HG02870 (cell line): Measurements from ENCODE around the gene TP63.
"Not testable (repeated sequence)": the region's sequence is repeated elsewhere in the genome, so short reads cannot be mapped to it uniquely, and the experiment has no call there.

Experiments used
- ATAC-seq: cut with Tn5 transposase; IDR thresholded peaks from one replicate; pipeline ENCODE4 v1.9.1; 2021; ENCODE audit warnings: mild to moderate bottlenecking, moderate library complexity; ENCODE audit not compliant: unreplicated experiment

The TP63 gene

GRCh38 chr3:189720736-189721417, 89.7 kb downstream of the TP63 start:
- ATAC-seq: no peak

GRCh38 chr3:189721873-189722665, 90.9 kb downstream of the TP63 start:
- ATAC-seq: no peak

GRCh38 chr3:189724356-189724755, 93.2 kb downstream of the TP63 start:
- ATAC-seq: no peak

GRCh38 chr3:189726277-189726676, 95.1 kb downstream of the TP63 start:
- no peak for ATAC-seq

- ATAC-seq: no peak
Measured at GRCh38 chr3:189727158-189727557, 96.0 kb downstream of the TP63 start.

GRCh38 chr3:189727898-189728297, 96.7 kb downstream of the TP63 start:
- ATAC-seq: no peak

- no peak for ATAC-seq
Measured at GRCh38 chr3:189728915-189729314, 97.7 kb downstream of the TP63 start.

- no peak for ATAC-seq
Measured at GRCh38 chr3:189734061-189734460, 102.9 kb downstream of the TP63 start.

GRCh38 chr3:189735913-189736312, 104.7 kb downstream of the TP63 start:
- ATAC-seq: no peak

GRCh38 chr3:189737071-189737470, 105.9 kb downstream of the TP63 start:
- ATAC-seq: no peak

- ATAC-seq: no peak
Measured at GRCh38 chr3:189737619-189738018, 106.4 kb downstream of the TP63 start.

- ATAC-seq: no peak
Measured at GRCh38 chr3:189739378-189739777, 108.2 kb downstream of the TP63 start.

- no peak for ATAC-seq
Measured at GRCh38 chr3:189740156-189740555, 109.0 kb downstream of the TP63 start.

- no peak for ATAC-seq
Measured at GRCh38 chr3:189744235-189744634, 113.0 kb downstream of the TP63 start.

- ATAC-seq: no peak
Measured at GRCh38 chr3:189745622-189746021, 114.4 kb downstream of the TP63 start.

- ATAC-seq: no peak
Measured at GRCh38 chr3:189748046-189748445, 116.9 kb downstream of the TP63 start.

- not testable (repeated sequence) for ATAC-seq
Measured at GRCh38 chr3:189750972-189751371, 119.8 kb downstream of the TP63 start.

GRCh38 chr3:189754356-189754755, 123.2 kb downstream of the TP63 start:
- ATAC-seq: no peak

- peak; percentile 45 for ATAC-seq
Measured at GRCh38 chr3:189756582-189757078, 125.4 kb downstream of the TP63 start.

- ATAC-seq: no peak
Measured at GRCh38 chr3:189758186-189758585, 127.0 kb downstream of the TP63 start.

GRCh38 chr3:189766416-189766815, 135.2 kb downstream of the TP63 start:
- no peak for ATAC-seq

GRCh38 chr3:189771842-189772450, 140.8 kb downstream of the TP63 start:
- ATAC-seq: no peak
